ENCODE data around the gene AIF1L. TPM values are rescaled to one million over a fixed set of nuclear protein-coding genes. Genes with fewer than 3 reads are reported as not detected.

AIF1L gene
- total RNA-seq, 3 donors from 2014 or later = 1.4 to 5.6 (median 5.0) TPM

GRCh38 chr9:131117121-131117761, 20.9 kb downstream of the AIF1L start:
- DNase-seq (no peak), ATAC-seq (no peak)
- intact Hi-C loops (cut with DNase I, micrococcal nuclease) = no loop called here

DNA sequence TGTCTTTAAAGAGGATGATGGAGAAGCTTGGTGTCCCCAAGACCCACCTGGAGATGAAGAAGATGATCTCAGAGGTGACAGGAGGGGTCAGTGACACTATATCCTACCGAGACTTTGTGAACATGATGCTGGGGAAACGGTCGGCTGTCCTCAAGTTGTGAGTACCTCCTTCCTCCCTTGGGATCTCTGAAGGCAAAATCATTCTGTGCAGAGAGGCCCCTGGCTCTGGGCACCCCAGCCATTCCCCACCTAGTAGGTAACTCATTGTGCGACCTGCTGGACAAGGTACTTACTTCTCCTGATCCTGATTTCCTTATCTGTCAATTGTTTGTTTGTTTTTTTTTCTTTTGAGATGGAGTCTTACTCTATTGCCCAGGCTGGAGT, 21.4 kb downstream of the AIF1L start:
- TF ChIP-seq, protein P1, sequence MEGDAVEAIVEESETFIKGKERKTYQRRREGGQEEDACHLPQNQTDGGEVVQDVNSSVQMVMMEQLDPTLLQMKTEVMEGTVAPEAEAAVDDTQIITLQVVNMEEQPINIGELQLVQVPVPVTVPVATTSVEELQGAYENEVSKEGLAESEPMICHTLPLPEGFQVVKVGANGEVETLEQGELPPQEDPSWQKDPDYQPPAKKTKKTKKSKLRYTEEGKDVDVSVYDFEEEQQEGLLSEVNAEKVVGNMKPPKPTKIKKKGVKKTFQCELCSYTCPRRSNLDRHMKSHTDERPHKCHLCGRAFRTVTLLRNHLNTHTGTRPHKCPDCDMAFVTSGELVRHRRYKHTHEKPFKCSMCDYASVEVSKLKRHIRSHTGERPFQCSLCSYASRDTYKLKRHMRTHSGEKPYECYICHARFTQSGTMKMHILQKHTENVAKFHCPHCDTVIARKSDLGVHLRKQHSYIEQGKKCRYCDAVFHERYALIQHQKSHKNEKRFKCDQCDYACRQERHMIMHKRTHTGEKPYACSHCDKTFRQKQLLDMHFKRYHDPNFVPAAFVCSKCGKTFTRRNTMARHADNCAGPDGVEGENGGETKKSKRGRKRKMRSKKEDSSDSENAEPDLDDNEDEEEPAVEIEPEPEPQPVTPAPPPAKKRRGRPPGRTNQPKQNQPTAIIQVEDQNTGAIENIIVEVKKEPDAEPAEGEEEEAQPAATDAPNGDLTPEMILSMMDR (IDR thresholded peaks at IDR 0.05) = no peak
- ATAC-seq = no peak
- H3K4me3 ChIP-seq = no peak overlapping the region
- intact Hi-C loops (cut with DNase I, micrococcal nuclease) = no loop called here
- H3K9me3 ChIP-seq = no peaks in the 10 kb centered on the region
- no peaks in the 10 kb centered on the region for H3K36me3 ChIP-seq (ENCODE audit: low read depth)
- H3K4me1 ChIP-seq (ENCODE audit: low read depth) = no peaks in the 10 kb centered on the region
- DNase-seq = no peak

More at GRCh38 chr9:131117121-131117761, 20.9 kb downstream of the AIF1L start:
- H3K4me3 ChIP-seq = no peak overlapping the region
- no peaks in the 10 kb centered on the region for H3K4me1 ChIP-seq (ENCODE audit: low read depth)
- H3K36me3 ChIP-seq (ENCODE audit: low read depth) = no peaks in the 10 kb centered on the region
- TF ChIP-seq, protein P1 (IDR thresholded peaks at IDR 0.05) = no peak
- no peaks in the 10 kb centered on the region for H3K9me3 ChIP-seq

GRCh38 chr9:131119600-131119999, 23.3 kb downstream of the AIF1L start:
- no peak for DNase-seq

DNA sequence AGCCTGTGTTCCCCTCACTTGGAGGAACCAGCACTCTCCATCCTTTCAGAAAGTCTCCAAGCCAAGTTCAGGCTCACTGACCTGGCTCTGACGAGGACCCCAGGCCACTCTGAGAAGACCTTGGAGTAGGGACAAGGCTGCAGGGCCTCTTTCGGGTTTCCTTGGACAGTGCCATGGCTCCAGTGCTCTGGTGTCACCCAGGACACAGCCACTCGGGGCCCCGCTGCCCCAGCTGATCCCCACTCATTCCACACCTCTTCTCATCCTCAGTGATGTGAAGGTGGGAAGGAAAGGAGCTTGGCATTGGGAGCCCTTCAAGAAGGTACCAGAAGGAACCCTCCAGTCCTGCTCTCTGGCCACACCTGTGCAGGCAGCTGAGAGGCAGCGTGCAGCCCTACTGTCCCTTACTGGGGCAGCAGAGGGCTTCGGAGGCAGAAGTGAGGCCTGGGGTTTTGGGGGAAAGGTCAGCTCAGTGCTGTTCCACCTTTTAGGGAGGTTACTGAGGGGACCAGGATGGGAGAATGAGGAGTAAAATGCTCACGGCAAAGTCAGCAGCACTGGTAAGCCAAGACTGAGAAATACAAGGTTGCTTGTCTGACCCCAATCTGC, 24.4 kb downstream of the AIF1L start:
- Histone ChIP-seq H3K9me3 (no peaks in the 10 kb centered on the region), H3K4me3 (no peak overlapping the region), H3K4me1 (ENCODE audit: low read depth) (peaks cover 5% of the 10 kb centered on the region), H3K36me3 (ENCODE audit: low read depth) (no peaks in the 10 kb centered on the region)
- intact Hi-C loops (cut with DNase I, micrococcal nuclease) = no loop called here
- TF ChIP-seq, protein P1 (IDR thresholded peaks at IDR 0.05) = no peak
- DNase-seq = no peak
- ATAC-seq = no peak

More at GRCh38 chr9:131119600-131119999, 23.3 kb downstream of the AIF1L start:
- H3K36me3 ChIP-seq (ENCODE audit: low read depth) = no peaks in the 10 kb centered on the region
- ATAC-seq = no peak
- no peaks in the 10 kb centered on the region for H3K9me3 ChIP-seq
- TF ChIP-seq, protein P1 (IDR thresholded peaks at IDR 0.05) = no peak
- intact Hi-C loops (cut with DNase I, micrococcal nuclease) = no loop called here
- H3K4me3 ChIP-seq = no peak overlapping the region
- H3K4me1 ChIP-seq (ENCODE audit: low read depth) = peaks cover 3% of the 10 kb centered on the region

GRCh38 chr9:131121346-131121745, 25.0 kb downstream of the AIF1L start:
- no peak for ATAC-seq
- intact Hi-C loops (cut with DNase I, micrococcal nuclease) = no loop called here
- H3K4me1 ChIP-seq (ENCODE audit: low read depth) = peaks cover 7% of the 10 kb centered on the region
- no peak overlapping the region for H3K4me3 ChIP-seq
- no peak for DNase-seq
- TF ChIP-seq, protein P1 (IDR thresholded peaks at IDR 0.05) = no peak
- H3K9me3 ChIP-seq = no peaks in the 10 kb centered on the region
- H3K36me3 ChIP-seq (ENCODE audit: low read depth) = no peaks in the 10 kb centered on the region
